Transverse colon (tissue), 3 donors: Measurements from ENCODE around the gene KRT2.

Experiments
- CTCF ChIP-seq, 5 experiments: fragments of 200-600 bp in 3 of 5; fragments of 450-650 bp in 2 of 5; sonication (generic) in 3 of 5; IDR thresholded peaks; 1 replicate in 2 of 5; 2 replicates in 3 of 5; pipeline ENCODE4 v1.5.1; 2016 to 2017; ENCODE audit warnings: antibody characterized with exemption in 5 of 5, inconsistent platforms in 3 of 5, mild to moderate bottlenecking in 2 of 5, moderate library complexity in 1 of 5
- POLR2A ChIP-seq: fragments of 450-650 bp; IDR thresholded peaks from one replicate; pipeline ENCODE4 v1.6.1; 2016; ENCODE audit warnings: antibody characterized with exemption, mild to moderate bottlenecking, moderate library complexity

- TF ChIP-seq CTCF (IDR thresholded peaks at IDR 0.05) = no peak
- no peak for TF ChIP-seq POLR2A
These were observed 6.0 kb downstream of the KRT2 start for GRCh38 chr12:52645982-52646381.
